Activated naive CD8-positive, alpha-beta T cell (primary cell): ENCODE results near the gene CPT1B.
"Not testable (repeated sequence)": the region's sequence is repeated elsewhere in the genome, so short reads cannot be mapped to it uniquely, and the experiment has no call there.

ENCODE experiments used
- H3K27ac Mint-ChIP-seq: one replicate; pipeline ENCODE4 v1.8.0; 2021; ENCODE audit warnings: mixed read lengths
- H3K27me3 Mint-ChIP-seq: one replicate; pipeline ENCODE4 v1.8.0; 2021; ENCODE audit warnings: mixed read lengths
- H3K36me3 Mint-ChIP-seq: one replicate; pipeline ENCODE4 v1.8.0; 2021; ENCODE audit warnings: mixed read lengths
- H3K4me1 Mint-ChIP-seq: one replicate; pipeline ENCODE4 v1.8.0; 2021; ENCODE audit warnings: low read depth, mixed read lengths
- H3K4me3 Mint-ChIP-seq: one replicate; pipeline ENCODE4 v1.8.0; 2021; ENCODE audit warnings: mild to moderate bottlenecking, mixed read lengths
- H3K9me3 Mint-ChIP-seq: one replicate; pipeline ENCODE4 v1.8.0; 2021; ENCODE audit warnings: low read depth, mixed read lengths

The CPT1B gene

GRCh38 chr22:50521710-50522109, 56.5 kb downstream of the CPT1B start:
- H3K4me3 Mint-ChIP-seq = no peak overlapping the region
- H3K9me3 Mint-ChIP-seq = no peaks in the 10 kb centered on the region
- H3K27me3 Mint-ChIP-seq = no peaks in the 10 kb centered on the region
- H3K36me3 Mint-ChIP-seq = peaks cover 2% of the 10 kb centered on the region
- H3K27ac Mint-ChIP-seq = no peak overlapping the region
- H3K4me1 Mint-ChIP-seq = peaks cover 7% of the 10 kb centered on the region

GRCh38 chr22:50520826-50521453, 57.3 kb downstream of the CPT1B start:
- Mint-ChIP-seq H3K9me3 (no peaks in the 10 kb centered on the region), H3K27ac (no peak overlapping the region), H3K36me3 (peaks cover 2% of the 10 kb centered on the region), H3K27me3 (no peaks in the 10 kb centered on the region), H3K4me3 (no peak overlapping the region), H3K4me1 (peaks cover 7% of the 10 kb centered on the region)

GRCh38 chr22:50520184-50520583, 58.0 kb downstream of the CPT1B start:
- H3K36me3 Mint-ChIP-seq, H3K27me3 Mint-ChIP-seq, H3K9me3 Mint-ChIP-seq, H3K27ac Mint-ChIP-seq, H3K4me3 Mint-ChIP-seq, H3K4me1 Mint-ChIP-seq: not testable (repeated sequence)

GRCh38 chr22:50519151-50519550, 59.1 kb downstream of the CPT1B start:
- Mint-ChIP-seq H3K27ac (no peak overlapping the region), H3K36me3 (no peaks in the 10 kb centered on the region), H3K27me3 (no peaks in the 10 kb centered on the region), H3K9me3 (no peaks in the 10 kb centered on the region), H3K4me3 (no peak overlapping the region), H3K4me1 (peaks cover 8% of the 10 kb centered on the region)
